ENCODE measurements around the gene CDH15. TPM values are rescaled to one million over a fixed set of nuclear protein-coding genes. Genes with fewer than 3 reads are reported as not detected.

The CDH15 gene
- total RNA-seq, 4 donors from 2014 or later, result not detected

GRCh38 chr16:89166696-89167424 lies 4.7 kb upstream of the CDH15 start:
- Histone ChIP-seq H3K4me1 (peaks cover 5 to 30% (median 21%) of the 10 kb centered on the region in 4 donors), H3K9me3 (no peaks in the 10 kb centered on the region), H3K27me3 (no peaks in the 10 kb centered on the region), H3K27ac (no peak overlapping the region), H3K4me3 (peak overlapping the region in 1 of 4 donors; percentile 4), H3K36me3 (no peaks in the 10 kb centered on the region)
- TF ChIP-seq, protein P1, sequence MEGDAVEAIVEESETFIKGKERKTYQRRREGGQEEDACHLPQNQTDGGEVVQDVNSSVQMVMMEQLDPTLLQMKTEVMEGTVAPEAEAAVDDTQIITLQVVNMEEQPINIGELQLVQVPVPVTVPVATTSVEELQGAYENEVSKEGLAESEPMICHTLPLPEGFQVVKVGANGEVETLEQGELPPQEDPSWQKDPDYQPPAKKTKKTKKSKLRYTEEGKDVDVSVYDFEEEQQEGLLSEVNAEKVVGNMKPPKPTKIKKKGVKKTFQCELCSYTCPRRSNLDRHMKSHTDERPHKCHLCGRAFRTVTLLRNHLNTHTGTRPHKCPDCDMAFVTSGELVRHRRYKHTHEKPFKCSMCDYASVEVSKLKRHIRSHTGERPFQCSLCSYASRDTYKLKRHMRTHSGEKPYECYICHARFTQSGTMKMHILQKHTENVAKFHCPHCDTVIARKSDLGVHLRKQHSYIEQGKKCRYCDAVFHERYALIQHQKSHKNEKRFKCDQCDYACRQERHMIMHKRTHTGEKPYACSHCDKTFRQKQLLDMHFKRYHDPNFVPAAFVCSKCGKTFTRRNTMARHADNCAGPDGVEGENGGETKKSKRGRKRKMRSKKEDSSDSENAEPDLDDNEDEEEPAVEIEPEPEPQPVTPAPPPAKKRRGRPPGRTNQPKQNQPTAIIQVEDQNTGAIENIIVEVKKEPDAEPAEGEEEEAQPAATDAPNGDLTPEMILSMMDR (IDR thresholded peaks at IDR 0.05), result no peak
- TF ChIP-seq POLR2A (IDR thresholded peaks at IDR 0.05), result no peak
- DNase-seq, result no peak

DNA sequence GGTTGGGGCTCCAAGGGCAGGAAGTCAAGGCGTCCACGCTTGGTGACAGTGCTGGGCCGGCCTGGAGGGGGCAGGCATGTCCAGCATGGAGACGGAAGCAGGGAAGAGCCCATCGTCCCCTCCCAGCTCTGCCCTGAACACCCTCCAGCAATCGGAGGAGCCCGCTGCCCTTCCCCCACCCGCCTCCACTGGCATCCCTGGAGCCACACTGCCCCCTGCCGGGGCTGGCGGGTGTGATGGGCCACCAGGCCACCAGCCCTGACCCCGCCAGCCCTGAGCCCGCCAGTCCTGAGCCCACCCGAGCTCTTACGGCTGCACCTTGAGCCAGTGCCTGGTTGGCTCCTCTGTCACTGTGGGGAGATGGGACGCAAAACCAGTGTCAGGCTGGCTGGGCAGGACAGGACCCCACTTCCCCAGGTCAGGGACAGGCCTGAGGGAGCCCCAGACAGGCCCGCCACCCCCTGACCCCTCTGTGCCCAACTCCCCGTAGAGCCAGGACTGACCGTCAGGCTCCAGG lies 4.1 kb upstream of the CDH15 start:
- no peaks in the 10 kb centered on the region for H3K36me3 ChIP-seq
- no peaks in the 10 kb centered on the region for H3K27me3 ChIP-seq
- H3K27ac ChIP-seq, result no peak overlapping the region
- DNase-seq, result peak; percentile 90 to 93 (median 90)
- TF ChIP-seq, protein P1 (IDR thresholded peaks at IDR 0.05), result peak; percentile 90 to 96 (median 94)
- TF ChIP-seq POLR2A (IDR thresholded peaks at IDR 0.05), result no peak
- peak overlapping the region in 1 of 4 donors; percentile 4 for H3K4me3 ChIP-seq
- H3K4me1 ChIP-seq, result peaks cover 5 to 31% (median 21%) of the 10 kb centered on the region in 4 donors
- H3K9me3 ChIP-seq, result no peaks in the 10 kb centered on the region

GRCh38 chr16:89168381-89169189 lies 3.0 kb upstream of the CDH15 start:
- Histone ChIP-seq H3K4me3 (no peak overlapping the region), H3K4me1 (peaks cover 5 to 31% (median 21%) of the 10 kb centered on the region in 4 donors), H3K27me3 (no peaks in the 10 kb centered on the region), H3K36me3 (no peaks in the 10 kb centered on the region), H3K27ac (no peak overlapping the region), H3K9me3 (no peaks in the 10 kb centered on the region)
- no peak for DNase-seq
- TF ChIP-seq POLR2A (IDR thresholded peaks at IDR 0.05), result no peak
- TF ChIP-seq, protein P1 (IDR thresholded peaks at IDR 0.05), result peak in 2 of 6 experiments; percentile 21 to 29

DNA sequence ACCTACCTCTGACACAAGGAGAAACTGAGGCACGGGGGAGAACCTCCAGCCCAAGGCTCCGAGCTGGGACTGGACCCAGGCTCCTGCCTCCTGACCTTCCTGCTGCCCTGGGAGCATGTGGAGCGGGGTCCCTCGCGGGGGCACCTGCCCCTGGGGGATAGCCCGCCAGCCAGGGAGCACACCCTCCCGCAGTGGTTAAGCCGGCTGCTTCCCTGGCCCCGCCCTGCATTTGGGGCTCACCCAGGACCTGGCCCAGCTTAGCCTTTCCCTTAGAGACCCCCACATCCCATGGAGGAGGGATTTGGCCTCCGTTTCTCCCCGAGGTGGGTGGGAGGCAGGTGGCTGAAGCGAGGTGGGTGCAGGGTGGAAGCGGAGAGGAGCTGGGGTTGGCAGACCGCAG lies 1.8 kb upstream of the CDH15 start:
- TF ChIP-seq, protein P1 (IDR thresholded peaks at IDR 0.05), result no peak
- no peak for TF ChIP-seq POLR2A (IDR thresholded peaks at IDR 0.05)
- Histone ChIP-seq H3K4me3 (no peak overlapping the region), H3K9me3 (no peaks in the 10 kb centered on the region), H3K27me3 (no peaks in the 10 kb centered on the region), H3K36me3 (no peaks in the 10 kb centered on the region), H3K27ac (no peak overlapping the region), H3K4me1 (peaks cover 5 to 31% (median 21%) of the 10 kb centered on the region in 4 donors)
- no peak for DNase-seq

GRCh38 chr16:89170346-89171215 lies 967 bp upstream of the CDH15 start:
- TF ChIP-seq, protein P1 (IDR thresholded peaks at IDR 0.05), result no peak
- TF ChIP-seq POLR2A (IDR thresholded peaks at IDR 0.05), result no peak
- peak overlapping the region in 1 of 4 donors; percentile 12 for H3K27ac ChIP-seq
- peak; percentile 40 to 77 (median 77) for DNase-seq
- H3K4me1 ChIP-seq, result peaks cover 5 to 31% (median 21%) of the 10 kb centered on the region in 4 donors
- no peaks in the 10 kb centered on the region for H3K36me3 ChIP-seq
- H3K9me3 ChIP-seq, result no peaks in the 10 kb centered on the region
- H3K4me3 ChIP-seq, result peak overlapping the region; percentile 13 to 43 (median 34)
- H3K27me3 ChIP-seq, result no peaks in the 10 kb centered on the region

Measured in Peyer's patch (tissue), 4 donors.